ENCODE data around the gene PLSCR1.

GRCh38 chr3:146473726-146474125, 70.7 kb downstream of the PLSCR1 start:
- TF ChIP-seq POLR2A (IDR thresholded peaks at IDR 0.05; ENCODE audit: low read length) (no peak), GATA1 (IDR thresholded peaks at IDR 0.05; ENCODE audit: low read depth, low read length) (no peak)
